Omental fat pad (tissue), 4 donors: ENCODE measurements around the gene ZGPAT. TPM values are rescaled to one million over a fixed set of nuclear protein-coding genes. Genes with fewer than 3 reads are reported as not detected.

Source experiments
- ATAC-seq: fragments of 150-250 bp; one replicate; pipeline ENCODE4 v1.9.1; 2016; ENCODE audit warnings: mild to moderate bottlenecking, moderate library complexity; ENCODE audit not compliant: low FRiP score
- DNase-seq: peaks from one replicate; pipeline ENCODE4 v3.0.0-alpha.2; 2019; ENCODE audit warnings: low spot score
- total RNA-seq, 4 donors: library from RNA; depleted of rRNA; stranded (reverse); fragments of >200 nt; gene quantifications; one replicate each; pipeline ENCODE4 v1.1.0, GENCODE V29; 2016
- TF ChIP-seq, protein P1 (sequence below), 3 donors: fragments of 450-650 bp; IDR thresholded peaks; one replicate each; pipeline ENCODE4 v1.5.1; 2016 to 2017; ENCODE audit warnings: antibody characterized with exemption in 3 of 3, mild to moderate bottlenecking in 3 of 3, moderate library complexity in 2 of 3

ZGPAT gene
- total RNA-seq, 4 donors from 2014 or later, result 13.2 to 34.5 (median 20.6) TPM

DNA sequence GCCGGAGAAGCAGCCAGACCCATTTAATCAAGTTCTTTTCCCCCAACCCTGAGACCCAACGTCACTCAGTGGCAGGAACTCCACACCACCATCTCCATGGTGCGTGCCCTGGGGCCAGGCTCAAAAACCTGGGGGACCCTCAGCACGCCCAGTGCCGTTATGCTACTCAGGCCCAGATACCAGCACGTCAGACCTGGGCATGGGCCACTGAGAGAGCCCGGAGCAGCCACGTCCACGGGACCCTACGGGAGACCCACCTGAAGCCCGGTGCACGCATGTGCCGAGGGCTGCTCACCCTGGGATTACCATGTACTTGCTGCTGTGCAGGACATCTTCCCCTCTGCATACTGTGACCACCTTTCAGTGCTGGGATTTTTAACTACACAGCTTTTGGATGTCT, 45.5 kb downstream of the ZGPAT start:
- TF ChIP-seq, protein P1, sequence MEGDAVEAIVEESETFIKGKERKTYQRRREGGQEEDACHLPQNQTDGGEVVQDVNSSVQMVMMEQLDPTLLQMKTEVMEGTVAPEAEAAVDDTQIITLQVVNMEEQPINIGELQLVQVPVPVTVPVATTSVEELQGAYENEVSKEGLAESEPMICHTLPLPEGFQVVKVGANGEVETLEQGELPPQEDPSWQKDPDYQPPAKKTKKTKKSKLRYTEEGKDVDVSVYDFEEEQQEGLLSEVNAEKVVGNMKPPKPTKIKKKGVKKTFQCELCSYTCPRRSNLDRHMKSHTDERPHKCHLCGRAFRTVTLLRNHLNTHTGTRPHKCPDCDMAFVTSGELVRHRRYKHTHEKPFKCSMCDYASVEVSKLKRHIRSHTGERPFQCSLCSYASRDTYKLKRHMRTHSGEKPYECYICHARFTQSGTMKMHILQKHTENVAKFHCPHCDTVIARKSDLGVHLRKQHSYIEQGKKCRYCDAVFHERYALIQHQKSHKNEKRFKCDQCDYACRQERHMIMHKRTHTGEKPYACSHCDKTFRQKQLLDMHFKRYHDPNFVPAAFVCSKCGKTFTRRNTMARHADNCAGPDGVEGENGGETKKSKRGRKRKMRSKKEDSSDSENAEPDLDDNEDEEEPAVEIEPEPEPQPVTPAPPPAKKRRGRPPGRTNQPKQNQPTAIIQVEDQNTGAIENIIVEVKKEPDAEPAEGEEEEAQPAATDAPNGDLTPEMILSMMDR (IDR thresholded peaks at IDR 0.05), result no peak
- DNase-seq, result no peak
- ATAC-seq, result no peak

DNA sequence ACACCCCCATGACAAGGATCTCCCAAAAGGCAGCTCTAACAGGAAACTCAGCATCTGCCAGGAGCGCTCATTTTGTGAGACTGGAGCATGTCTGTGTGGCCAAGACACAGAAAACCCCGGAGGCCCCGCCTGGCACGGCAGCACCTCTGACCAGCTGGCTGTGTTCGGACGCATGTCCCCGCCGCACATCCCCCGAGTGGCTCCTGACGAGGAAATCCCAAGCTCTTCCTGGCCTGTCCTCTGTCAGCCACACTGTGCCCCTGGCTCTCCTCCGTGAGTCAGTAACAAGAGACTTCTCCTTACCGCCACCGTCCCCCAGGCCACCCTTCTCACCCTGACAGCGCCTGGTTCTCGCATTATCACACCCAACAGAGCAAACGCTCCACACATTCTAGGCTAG, 46.2 kb downstream of the ZGPAT start:
- DNase-seq (no peak), ATAC-seq (no peak)
- TF ChIP-seq, protein P1 (IDR thresholded peaks at IDR 0.05), result no peak

DNA sequence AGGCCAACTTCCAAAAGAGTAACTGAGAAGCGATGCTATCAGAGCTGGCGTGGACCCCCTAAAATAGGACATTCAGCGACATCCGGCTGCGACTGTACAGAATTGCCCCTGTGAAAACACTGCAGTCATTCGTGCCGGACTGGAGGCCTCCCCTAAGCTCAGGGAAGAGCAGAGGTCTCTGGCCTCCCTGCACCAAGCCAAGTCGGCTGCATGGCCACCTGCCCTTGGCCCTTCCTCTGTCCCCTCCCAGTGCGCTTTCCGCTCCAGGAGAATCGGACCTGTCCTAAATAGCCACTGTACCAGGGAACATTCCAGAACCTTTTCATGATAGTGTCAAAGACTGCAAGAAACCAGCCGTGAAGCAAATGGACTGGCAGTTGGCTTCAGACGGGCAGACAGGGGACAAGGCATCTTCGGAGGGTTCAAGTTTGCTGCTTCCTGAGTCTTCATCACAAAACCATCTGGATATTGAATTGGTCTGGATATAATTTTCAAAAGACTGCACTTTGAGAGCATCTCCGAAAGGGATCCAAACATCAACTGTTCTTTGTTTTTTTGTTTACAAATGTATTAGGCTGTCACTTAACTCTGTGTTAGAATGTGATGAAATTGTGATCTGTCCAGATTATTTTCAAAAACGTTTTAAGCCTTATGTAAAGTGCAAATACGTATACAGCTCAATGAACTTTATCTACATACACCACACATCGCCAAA, 48.3 kb downstream of the ZGPAT start:
- TF ChIP-seq, protein P1 (IDR thresholded peaks at IDR 0.05), result no peak
- DNase-seq (no peak), ATAC-seq (no peak)

DNA sequence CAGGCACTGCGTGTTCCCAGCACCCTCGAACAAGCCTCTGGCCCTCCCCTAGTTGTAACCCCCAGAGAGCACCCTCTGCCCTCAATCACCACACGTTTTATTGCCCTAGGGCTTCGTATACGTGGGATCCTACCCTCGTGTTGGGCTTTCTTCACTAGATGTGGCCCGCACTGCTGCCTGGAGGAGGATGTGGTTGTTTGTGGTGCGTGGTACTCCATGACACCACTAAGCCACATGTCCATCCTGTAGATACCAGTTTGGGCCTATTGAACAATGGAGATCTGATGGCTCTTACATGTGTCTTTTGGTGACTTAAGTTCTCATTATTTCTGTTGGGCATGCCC, 48.8 kb downstream of the ZGPAT start:
- TF ChIP-seq, protein P1 (IDR thresholded peaks at IDR 0.05), result no peak
- ATAC-seq (no peak), DNase-seq (no peak)

DNA sequence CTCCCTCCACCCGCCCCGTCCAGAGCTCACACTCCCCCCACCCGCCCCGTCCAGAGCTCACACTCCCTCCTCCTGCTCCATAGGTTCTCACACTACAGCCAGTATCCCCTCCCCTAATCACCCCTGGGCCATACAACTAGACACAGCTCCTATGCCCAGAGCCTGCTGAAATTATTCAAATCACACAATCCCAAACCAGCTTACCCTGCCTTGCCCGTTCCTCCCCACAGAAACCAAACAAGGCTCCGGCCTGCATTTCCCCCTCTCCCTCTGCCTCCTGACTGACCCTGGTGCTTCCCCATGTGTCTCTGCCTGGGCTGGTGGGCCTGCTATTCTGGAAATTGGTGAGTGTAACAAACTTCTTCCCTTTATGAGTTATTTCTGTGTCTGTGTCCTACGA, 50.3 kb downstream of the ZGPAT start:
- TF ChIP-seq, protein P1 (IDR thresholded peaks at IDR 0.05), result no peak
- DNase-seq (no peak), ATAC-seq (no peak)

DNA sequence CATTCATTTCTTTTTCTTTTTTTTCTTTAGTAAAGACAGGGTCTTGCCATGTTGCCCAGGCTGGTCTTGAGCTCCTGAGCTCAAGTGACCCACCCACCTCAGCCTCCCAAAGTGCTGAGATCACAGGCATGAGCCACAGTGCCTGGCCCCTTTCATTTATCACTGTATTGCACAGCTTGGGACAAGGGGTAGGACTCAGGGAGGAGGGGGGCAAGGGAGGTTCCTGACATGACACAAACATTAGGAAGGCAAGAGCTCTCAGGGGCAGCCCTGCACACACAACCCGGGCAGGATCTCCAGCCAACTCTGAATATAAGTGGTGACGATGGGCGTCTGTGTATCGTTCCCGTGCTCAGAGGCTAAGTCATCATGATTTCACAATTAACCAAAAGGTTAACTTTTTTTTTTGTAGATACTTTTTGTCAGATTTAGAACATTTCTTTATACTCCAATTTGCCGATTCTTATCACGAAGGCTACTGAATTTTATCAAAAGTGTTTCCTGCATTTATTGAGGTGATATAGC, 51.6 kb downstream of the ZGPAT start:
- ATAC-seq, result no peak
- TF ChIP-seq, protein P1 (IDR thresholded peaks at IDR 0.05), result no peak
- DNase-seq, result no peak
